NK-92 treated with Interleukin-12 subunit alpha and Interleukin-12 subunit beta, amount 100 ng/mL, for 24 hours (cell line): ENCODE data around the gene PTPRG.

Source experiments
- DNase-seq: peaks from one replicate; lab custom pipeline; 2025; lab: John Stamatoyannopoulos, UW

The PTPRG gene

GRCh38 chr3:61828184-61828874 lies 267.0 kb downstream of the PTPRG start:
- no peak for DNase-seq

- DNase-seq, result no peak
Observed at GRCh38 chr3:61828880-61829721, 267.7 kb downstream of the PTPRG start.

- DNase-seq, result no peak
Observed at GRCh38 chr3:61829722-61830350, 268.5 kb downstream of the PTPRG start.

GRCh38 chr3:61831973-61832372 lies 270.6 kb downstream of the PTPRG start:
- DNase-seq, result no peak

GRCh38 chr3:61832375-61833229 lies 271.2 kb downstream of the PTPRG start:
- DNase-seq, result no peak

- DNase-seq, result no peak
Observed at GRCh38 chr3:61839256-61839655, 277.9 kb downstream of the PTPRG start.

GRCh38 chr3:61841111-61841845 lies 279.9 kb downstream of the PTPRG start:
- no peak for DNase-seq

GRCh38 chr3:61841988-61842387 lies 280.6 kb downstream of the PTPRG start:
- no peak for DNase-seq

- no peak for DNase-seq
Observed at GRCh38 chr3:61844346-61844745, 283.0 kb downstream of the PTPRG start.

- no peak for DNase-seq
Observed at GRCh38 chr3:61846488-61846887, 285.1 kb downstream of the PTPRG start.

GRCh38 chr3:61847784-61848462 lies 286.6 kb downstream of the PTPRG start:
- no peak for DNase-seq

GRCh38 chr3:61848885-61849284 lies 287.5 kb downstream of the PTPRG start:
- DNase-seq, result no peak

GRCh38 chr3:61853912-61854311 lies 292.5 kb downstream of the PTPRG start:
- no peak for DNase-seq

GRCh38 chr3:61855211-61855610 lies 293.8 kb downstream of the PTPRG start:
- DNase-seq, result no peak

- no peak for DNase-seq
Observed at GRCh38 chr3:61857297-61857696, 295.9 kb downstream of the PTPRG start.

GRCh38 chr3:61858054-61858453 lies 296.7 kb downstream of the PTPRG start:
- DNase-seq, result no peak

- DNase-seq, result no peak
Observed at GRCh38 chr3:61861410-61861809, 300.0 kb downstream of the PTPRG start.

- no peak for DNase-seq
Observed at GRCh38 chr3:61862614-61863289, 301.4 kb downstream of the PTPRG start.

- no peak for DNase-seq
Observed at GRCh38 chr3:61863579-61863978, 302.2 kb downstream of the PTPRG start.

GRCh38 chr3:61864886-61865285 lies 303.5 kb downstream of the PTPRG start:
- DNase-seq, result no peak
